HepG2 (cell line): ENCODE measurements around the gene ZMIZ2. TPM values are rescaled to one million over a fixed set of nuclear protein-coding genes. Genes with fewer than 3 reads are reported as not detected.

ENCODE experiments used
- ARID2 ChIP-seq: sonication (generic); formaldehyde crosslinking; IDR thresholded peaks from 2 replicates; pipeline ENCODE4 v1.8.1; 2022; ENCODE audit warnings: mild to moderate bottlenecking, missing genetic modification reagents, borderline replicate concordance
- FOXA3 ChIP-seq: IDR thresholded peaks from 2 replicates; pipeline ENCODE4 v1.6.1; 2016; ENCODE audit warnings: missing genetic modification reagents, missing compliant biosample characterization
- GTF2F1 ChIP-seq: fragments of 150-350 bp; IDR thresholded peaks from 2 replicates; pipeline ENCODE4 v1.6.1; 2014; ENCODE audit warnings: low read length
- KDM2A ChIP-seq: sonication (generic); formaldehyde crosslinking; IDR thresholded peaks from 2 replicates; pipeline ENCODE4 v1.4.0; 2020; ENCODE audit warnings: low read depth, missing genetic modification reagents, borderline replicate concordance
- KLF16 ChIP-seq, 2 experiments: sonication (generic) in 1 of 2; formaldehyde crosslinking in 1 of 2; IDR thresholded peaks; 2 replicates each; pipeline versions ENCODE4 v1.6.1 to v1.8.0; 2016 to 2023; ENCODE audit warnings: missing genetic modification reagents in 2 of 2, missing compliant biosample characterization in 1 of 2
- NFIB ChIP-seq: sonication (generic); formaldehyde crosslinking; IDR thresholded peaks from 2 replicates; pipeline ENCODE4 v1.9.0; 2021; ENCODE audit warnings: missing genetic modification reagents, mild to moderate bottlenecking, borderline replicate concordance
- NKX3-1 ChIP-seq: sonication (generic); formaldehyde crosslinking; IDR thresholded peaks from 2 replicates; pipeline ENCODE4 v1.5.0; 2020; ENCODE audit warnings: missing genetic modification reagents
- NR3C1 ChIP-seq: sonication (generic); formaldehyde crosslinking; IDR thresholded peaks from 2 replicates; pipeline ENCODE4 v1.4.0; 2020; ENCODE audit warnings: missing genetic modification reagents
- PHF8 ChIP-seq: sonication (generic); formaldehyde crosslinking; IDR thresholded peaks from 2 replicates; pipeline ENCODE4 v1.5.0; 2020; ENCODE audit warnings: missing genetic modification reagents
- REPIN1 ChIP-seq: sonication (generic); formaldehyde crosslinking; IDR thresholded peaks from 2 replicates; pipeline ENCODE4 v1.8.0; 2022; ENCODE audit warnings: missing genetic modification reagents, low read depth, mild to moderate bottlenecking, borderline replicate concordance
- TGIF2 ChIP-seq: IDR thresholded peaks from 2 replicates; pipeline ENCODE4 v1.6.1; 2016; ENCODE audit warnings: control low read depth, missing compliant biosample characterization
- TMF1 ChIP-seq: sonication (generic); formaldehyde crosslinking; IDR thresholded peaks from 2 replicates; pipeline ENCODE4 v1.8.1; 2022; ENCODE audit warnings: low read depth, missing genetic modification reagents
- ZBTB20 ChIP-seq: sonication (generic); formaldehyde crosslinking; IDR thresholded peaks from 2 replicates; pipeline ENCODE4 v1.8.1; 2023; ENCODE audit warnings: missing genetic modification reagents, low read depth, mild to moderate bottlenecking, borderline replicate concordance
- ZBTB21 ChIP-seq: sonication (generic); formaldehyde crosslinking; IDR thresholded peaks from 2 replicates; pipeline ENCODE4 v1.4.0; 2020; ENCODE audit warnings: missing genetic modification reagents
- ZFX ChIP-seq: sonication (generic); formaldehyde crosslinking; IDR thresholded peaks from 2 replicates; pipeline ENCODE4 v1.4.0; 2020; ENCODE audit warnings: mild to moderate bottlenecking, low read depth, missing genetic modification reagents, moderate library complexity
- ZNF563 ChIP-seq: sonication (generic); formaldehyde crosslinking; IDR thresholded peaks from 2 replicates; pipeline ENCODE4 v1.8.0; 2022; ENCODE audit warnings: mild to moderate bottlenecking, moderate library complexity, missing genetic modification reagents
- ZNF749 ChIP-seq: sonication (generic); formaldehyde crosslinking; IDR thresholded peaks from 2 replicates; pipeline ENCODE4 v1.8.0; 2022; ENCODE audit warnings: mild to moderate bottlenecking, missing genetic modification reagents, moderate library complexity, borderline replicate concordance
- ZNF775 ChIP-seq: sonication (generic); formaldehyde crosslinking; IDR thresholded peaks from 2 replicates; pipeline ENCODE4 v1.4.0; 2020; ENCODE audit warnings: missing genetic modification reagents, mild to moderate bottlenecking, moderate library complexity, borderline replicate concordance
- polyA plus RNA-seq, 8 experiments: library from polyadenylated mRNA; depleted of rRNA in 3 of 8; stranded (reverse) in 7 of 8; unstranded in 1 of 8; fragments of >200 nt; fragmentation: Illumina TruSeq in 4 of 8; extraction: Trizol in 4 of 8; gene quantifications; 2 replicates each; pipeline versions ENCODE4 v1.2.1 to v1.2.3, GENCODE V29; 2011 to 2016; ENCODE audit warnings: low read depth in 4 of 8, missing spikeins in 1 of 8, mixed read lengths in 1 of 8; ENCODE audit not compliant: insufficient read depth in 1 of 8
- total RNA-seq, 5 experiments: library from RNA; depleted of rRNA; stranded (reverse); fragments of >200 nt; fragmentation: Illumina TruSeq; extraction: Trizol; gene quantifications; 2 replicates each; pipeline ENCODE4 v1.2.3, GENCODE V29; 2016; ENCODE audit warnings: low read depth in 1 of 5
- TF ChIP-seq, protein P1 (sequence below): sonication (generic); formaldehyde crosslinking; conservative IDR thresholded peaks from 2 replicates; pipeline ENCODE4 v1.8.1; 2023; ENCODE audit warnings: missing genetic modification reagents
- TF ChIP-seq, protein P2 (sequence below): sonication (generic); formaldehyde crosslinking; IDR thresholded peaks from 2 replicates; pipeline ENCODE4 v1.8.0; 2022; ENCODE audit warnings: mild to moderate bottlenecking, missing genetic modification reagents
- TF ChIP-seq, protein P3 (sequence below): IDR thresholded peaks from 2 replicates; pipeline ENCODE4 v1.6.1; 2016; ENCODE audit warnings: low read depth, borderline replicate concordance
- TF ChIP-seq, protein P4 (sequence below): sonication (generic); formaldehyde crosslinking; IDR thresholded peaks from 2 replicates; pipeline ENCODE4 v1.4.0; 2020; ENCODE audit warnings: missing genetic modification reagents
- TF ChIP-seq, protein P5 (sequence below): IDR thresholded peaks from 2 replicates; pipeline ENCODE4 v1.6.1; 2016

Gene ZMIZ2
- total and polyA plus RNA-seq, 2 of the 13 experiments (the other 11 are each of a cell fraction or from before 2014, with no cell fraction given), result 4.9 to 7.9 TPM

DNA sequence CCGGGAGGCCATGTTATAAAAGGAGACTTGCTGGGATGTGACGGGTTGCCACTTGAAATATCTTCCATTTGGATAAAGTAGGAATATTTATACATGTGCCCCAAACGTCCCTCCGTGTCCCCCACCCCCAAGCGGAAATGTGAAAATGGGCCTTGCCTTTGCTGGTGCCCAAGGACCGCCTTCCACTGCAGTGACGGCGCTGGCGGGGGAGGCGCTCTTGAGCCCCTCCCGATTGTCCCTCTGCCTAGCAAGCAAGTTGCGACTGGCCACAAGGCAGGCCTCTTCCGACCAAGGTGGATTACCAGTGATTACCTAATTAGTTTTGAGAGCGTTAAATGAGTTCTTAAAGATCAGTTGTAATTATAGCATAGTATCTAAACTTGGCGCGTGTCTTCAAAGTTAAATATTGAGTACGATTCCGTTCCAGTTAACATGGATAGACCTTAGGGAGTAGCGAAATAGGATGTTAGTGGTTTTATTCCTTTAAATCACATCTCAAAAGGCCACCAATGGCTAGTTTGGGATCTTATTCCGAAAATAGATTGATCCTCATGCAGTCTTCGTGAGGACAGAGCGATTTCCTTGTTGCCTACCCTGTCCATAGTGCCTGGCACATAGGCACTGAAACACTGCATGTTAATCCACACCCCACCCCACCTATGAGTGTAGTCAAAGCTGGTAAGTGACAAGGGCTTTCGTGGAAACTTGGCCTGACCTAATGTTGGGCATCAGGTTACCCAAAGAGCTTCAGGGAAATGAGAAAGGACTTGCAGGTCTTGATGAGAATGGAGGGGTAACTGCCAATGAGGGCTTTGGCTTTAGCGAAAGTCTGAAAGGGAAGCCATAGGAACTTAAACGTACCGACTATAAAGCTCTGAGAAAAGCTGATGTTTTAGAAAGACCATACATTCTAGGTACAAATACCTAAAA, 48.9 kb downstream of the ZMIZ2 start (continued):
- TF ChIP-seq ZFX (CRISPR knock-in tag) (peak; percentile 86), NKX3-1 (no peak), TGIF2 (CRISPR knock-in tag) (no peak), ZBTB20 (CRISPR knock-in tag) (no peak), ARID2 (CRISPR knock-in tag) (no peak), FOXA3 (CRISPR knock-in tag) (peak; percentile 36; the same call in 1 of the 2 replicates), ZNF775 (CRISPR knock-in tag) (no peak), PHF8 (peak; percentile 37), NR3C1 (CRISPR knock-in tag) (no peak), ZNF749 (CRISPR knock-in tag) (0 out of 2 replicates have a peak, but pooled peaks have one; percentile 1), ZBTB21 (CRISPR knock-in tag) (no peak), REPIN1 (CRISPR knock-in tag) (peak; percentile 29; the same call in 1 of the 2 replicates), KDM2A (peak; percentile 74), GTF2F1 (no peak), KLF16 (CRISPR knock-in tag; IDR thresholded peaks at IDR 0.05) (peak in 1 of 2 experiments; percentile 42; a peak in 1 of 4 replicates), TMF1 (CRISPR knock-in tag) (peak; percentile 3), NFIB (CRISPR knock-in tag) (no peak), ZNF563 (no peak)
- TF ChIP-seq, protein P1, sequence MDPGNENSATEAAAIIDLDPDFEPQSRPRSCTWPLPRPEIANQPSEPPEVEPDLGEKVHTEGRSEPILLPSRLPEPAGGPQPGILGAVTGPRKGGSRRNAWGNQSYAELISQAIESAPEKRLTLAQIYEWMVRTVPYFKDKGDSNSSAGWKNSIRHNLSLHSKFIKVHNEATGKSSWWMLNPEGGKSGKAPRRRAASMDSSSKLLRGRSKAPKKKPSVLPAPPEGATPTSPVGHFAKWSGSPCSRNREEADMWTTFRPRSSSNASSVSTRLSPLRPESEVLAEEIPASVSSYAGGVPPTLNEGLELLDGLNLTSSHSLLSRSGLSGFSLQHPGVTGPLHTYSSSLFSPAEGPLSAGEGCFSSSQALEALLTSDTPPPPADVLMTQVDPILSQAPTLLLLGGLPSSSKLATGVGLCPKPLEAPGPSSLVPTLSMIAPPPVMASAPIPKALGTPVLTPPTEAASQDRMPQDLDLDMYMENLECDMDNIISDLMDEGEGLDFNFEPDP, result 0 out of 2 replicates have a peak, but pooled peaks have one; percentile 73
- TF ChIP-seq, protein P2, sequence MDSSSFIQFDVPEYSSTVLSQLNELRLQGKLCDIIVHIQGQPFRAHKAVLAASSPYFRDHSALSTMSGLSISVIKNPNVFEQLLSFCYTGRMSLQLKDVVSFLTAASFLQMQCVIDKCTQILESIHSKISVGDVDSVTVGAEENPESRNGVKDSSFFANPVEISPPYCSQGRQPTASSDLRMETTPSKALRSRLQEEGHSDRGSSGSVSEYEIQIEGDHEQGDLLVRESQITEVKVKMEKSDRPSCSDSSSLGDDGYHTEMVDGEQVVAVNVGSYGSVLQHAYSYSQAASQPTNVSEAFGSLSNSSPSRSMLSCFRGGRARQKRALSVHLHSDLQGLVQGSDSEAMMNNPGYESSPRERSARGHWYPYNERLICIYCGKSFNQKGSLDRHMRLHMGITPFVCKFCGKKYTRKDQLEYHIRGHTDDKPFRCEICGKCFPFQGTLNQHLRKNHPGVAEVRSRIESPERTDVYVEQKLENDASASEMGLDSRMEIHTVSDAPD (CRISPR knock-in tag), result 0 out of 2 replicates have a peak, but pooled peaks have one; percentile 46
- TF ChIP-seq, protein P3, sequence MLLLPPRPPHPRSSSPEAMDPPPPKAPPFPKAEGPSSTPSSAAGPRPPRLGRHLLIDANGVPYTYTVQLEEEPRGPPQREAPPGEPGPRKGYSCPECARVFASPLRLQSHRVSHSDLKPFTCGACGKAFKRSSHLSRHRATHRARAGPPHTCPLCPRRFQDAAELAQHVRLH (CRISPR knock-in tag), result 0 out of 2 replicates have a peak, but pooled peaks have one; percentile 41
- TF ChIP-seq, protein P4, sequence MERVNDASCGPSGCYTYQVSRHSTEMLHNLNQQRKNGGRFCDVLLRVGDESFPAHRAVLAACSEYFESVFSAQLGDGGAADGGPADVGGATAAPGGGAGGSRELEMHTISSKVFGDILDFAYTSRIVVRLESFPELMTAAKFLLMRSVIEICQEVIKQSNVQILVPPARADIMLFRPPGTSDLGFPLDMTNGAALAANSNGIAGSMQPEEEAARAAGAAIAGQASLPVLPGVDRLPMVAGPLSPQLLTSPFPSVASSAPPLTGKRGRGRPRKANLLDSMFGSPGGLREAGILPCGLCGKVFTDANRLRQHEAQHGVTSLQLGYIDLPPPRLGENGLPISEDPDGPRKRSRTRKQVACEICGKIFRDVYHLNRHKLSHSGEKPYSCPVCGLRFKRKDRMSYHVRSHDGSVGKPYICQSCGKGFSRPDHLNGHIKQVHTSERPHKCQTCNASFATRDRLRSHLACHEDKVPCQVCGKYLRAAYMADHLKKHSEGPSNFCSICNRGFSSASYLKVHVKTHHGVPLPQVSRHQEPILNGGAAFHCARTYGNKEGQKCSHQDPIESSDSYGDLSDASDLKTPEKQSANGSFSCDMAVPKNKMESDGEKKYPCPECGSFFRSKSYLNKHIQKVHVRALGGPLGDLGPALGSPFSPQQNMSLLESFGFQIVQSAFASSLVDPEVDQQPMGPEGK (CRISPR knock-in tag), result peak; percentile 96
- TF ChIP-seq, protein P5, sequence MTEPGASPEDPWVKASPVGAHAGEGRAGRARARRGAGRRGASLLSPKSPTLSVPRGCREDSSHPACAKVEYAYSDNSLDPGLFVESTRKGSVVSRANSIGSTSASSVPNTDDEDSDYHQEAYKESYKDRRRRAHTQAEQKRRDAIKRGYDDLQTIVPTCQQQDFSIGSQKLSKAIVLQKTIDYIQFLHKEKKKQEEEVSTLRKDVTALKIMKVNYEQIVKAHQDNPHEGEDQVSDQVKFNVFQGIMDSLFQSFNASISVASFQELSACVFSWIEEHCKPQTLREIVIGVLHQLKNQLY (CRISPR knock-in tag), result no peak
